ENCODE results near the gene TENT5C. TPM values are rescaled to one million over a fixed set of nuclear protein-coding genes. Genes with fewer than 3 reads are reported as not detected.

Gene TENT5C
- total and polyA plus RNA-seq, 2 of the 8 experiments (the other 6 are each of a cell fraction or from before 2014, with no cell fraction given) = 0.38 to 0.99 TPM

DNA sequence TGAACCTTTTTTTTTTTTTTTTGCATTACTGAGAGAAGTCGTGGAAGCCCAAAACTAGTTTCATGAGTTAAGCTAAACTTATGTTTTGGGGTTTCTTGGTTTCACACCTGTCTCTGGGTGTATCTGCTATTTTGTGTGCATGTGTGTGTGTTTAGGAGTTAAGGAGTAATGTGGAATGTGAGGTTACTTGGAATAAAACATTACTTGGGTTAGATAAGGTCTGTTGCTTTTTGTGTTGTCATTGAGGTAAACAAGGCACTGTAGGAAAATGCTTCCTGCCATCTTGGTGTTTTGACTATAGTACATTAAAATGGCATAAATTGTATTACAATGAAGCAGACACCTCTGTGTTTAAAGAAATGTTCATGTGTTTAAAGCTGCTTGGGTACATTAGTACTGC, 2.9 kb downstream of the TENT5C start (continued):
- TF ChIP-seq RNF2 (IDR thresholded peaks at IDR 0.05; ENCODE audit: borderline replicate concordance, low read depth, low read length, missing control alignments, poor library complexity, severe bottlenecking) (no peak), SIRT6 (IDR thresholded peaks at IDR 0.05; ENCODE audit: low read length) (no peak), SP2 (IDR thresholded peaks at IDR 0.05; ENCODE audit: low read length) (no peak)
